Gastroesophageal sphincter (tissue), 4 donors: Measurements from ENCODE around the gene ARFGEF2. TPM values are rescaled to one million over a fixed set of nuclear protein-coding genes. Genes with fewer than 3 reads are reported as not detected.

ENCODE experiments used
- ATAC-seq: fragments of 150-250 bp; one replicate; pipeline ENCODE4 v1.9.1; 2016; ENCODE audit warnings: mild to moderate bottlenecking, moderate library complexity
- H3K27ac ChIP-seq, 4 donors: fragments of 200-600 bp; sonication (generic) in 3 of 4; 1 replicate in 3 of 4; 2 replicates in 1 of 4; pipeline ENCODE4 v1.5.1; 2016 to 2019
- H3K27me3 ChIP-seq: fragments of 200-600 bp; sonication (generic); one replicate; pipeline ENCODE4 v1.5.1; 2019
- H3K36me3 ChIP-seq, 2 donors: fragments of 200-600 bp; sonication (generic); one replicate each; pipeline ENCODE4 v1.5.1; 2019; ENCODE audit warnings: control low read depth in 1 of 2
- H3K4me1 ChIP-seq, 3 donors: fragments of 200-600 bp; sonication (generic); 1 replicate in 2 of 3; 2 replicates in 1 of 3; pipeline ENCODE4 v1.5.1; 2016 to 2019; ENCODE audit warnings: control low read depth in 2 of 3
- H3K4me3 ChIP-seq, 2 donors: fragments of 200-600 bp; sonication (generic); one replicate each; pipeline ENCODE4 v1.5.1; 2019; ENCODE audit warnings: mild to moderate bottlenecking in 1 of 2, moderate library complexity in 1 of 2
- H3K9me3 ChIP-seq, 3 donors: fragments of 200-600 bp; sonication (generic); one replicate each; pipeline ENCODE4 v1.5.1; 2017 to 2019; ENCODE audit warnings: control low read depth in 2 of 3
- CTCF ChIP-seq, 4 experiments: fragments of 200-600 bp in 2 of 4; fragments of 450-650 bp in 2 of 4; sonication (generic) in 1 of 4; IDR thresholded peaks; one replicate each; pipeline ENCODE4 v1.5.1; 2017 to 2019; ENCODE audit warnings: antibody characterized with exemption in 4 of 4, mild to moderate bottlenecking in 2 of 4, moderate library complexity in 2 of 4
- EP300 ChIP-seq: sonication (generic); formaldehyde crosslinking; IDR thresholded peaks from one replicate; pipeline ENCODE4 v1.6.1; 2017; ENCODE audit warnings: antibody characterized with exemption, mild to moderate bottlenecking
- POLR2A ChIP-seq, 2 donors: fragments of 450-650 bp; IDR thresholded peaks; one replicate each; pipeline ENCODE4 v1.6.1; 2017; ENCODE audit warnings: antibody characterized with exemption in 2 of 2, mild to moderate bottlenecking in 2 of 2, moderate library complexity in 1 of 2
- POLR2AphosphoS5 ChIP-seq: sonication (generic); formaldehyde crosslinking; IDR thresholded peaks from one replicate; pipeline ENCODE4 v1.6.1; 2017; ENCODE audit warnings: antibody characterized with exemption
- WGBS, 2 donors: methylation state at CpG; one replicate each; pipeline ENCODE4 v1.1.5; 2018; ENCODE audit warnings: low coverage in 1 of 2; 5-methylcytosine and 5-hydroxymethylcytosine counted together
- total RNA-seq, 4 donors: library from RNA; depleted of rRNA; stranded (reverse); fragments of >200 nt; gene quantifications; one replicate each; pipeline ENCODE4 v1.1.0, GENCODE V29; 2016

ARFGEF2 gene
- total RNA-seq, 4 donors from 2014 or later, result 42.6 to 101 (median 51.3) TPM

GRCh38 chr20:49029203-49029602 is 107.7 kb downstream of the ARFGEF2 start:
- peaks cover 0 to 32% (median 0%) of the 10 kb centered on the region in 3 donors for H3K4me1 ChIP-seq
- H3K36me3 ChIP-seq, result peaks cover 0 to 87% of the 10 kb centered on the region in 2 donors
- H3K9me3 ChIP-seq, result no peaks in the 10 kb centered on the region
- peak; percentile 77 for ATAC-seq
- H3K4me3 ChIP-seq, result no peak overlapping the region
- H3K27ac ChIP-seq, result peak overlapping the region; percentile 45 to 76 (median 60)
- no peaks in the 10 kb centered on the region for H3K27me3 ChIP-seq
- TF ChIP-seq POLR2A (IDR thresholded peaks at IDR 0.05) (no peak), POLR2AphosphoS5 (peak; percentile 18)
- 21 to 57% methylated on average over 1 of the region's 1 CpG for WGBS, 2 donors

GRCh38 chr20:49030954-49031619 is 109.6 kb downstream of the ARFGEF2 start:
- TF ChIP-seq POLR2AphosphoS5 (peak; percentile 20), CTCF (IDR thresholded peaks at IDR 0.05) (no peak), EP300 (no peak), POLR2A (IDR thresholded peaks at IDR 0.05) (no peak)
- peak; percentile 71 for ATAC-seq
- Histone ChIP-seq H3K4me1 (peaks cover 0 to 32% (median 0%) of the 10 kb centered on the region in 3 donors), H3K27ac (peak overlapping the region in 3 of 4 donors; percentile 26 to 68 (median 42)), H3K9me3 (no peaks in the 10 kb centered on the region), H3K27me3 (no peaks in the 10 kb centered on the region), H3K4me3 (no peak overlapping the region), H3K36me3 (peaks cover 0 to 87% of the 10 kb centered on the region in 2 donors)
- 9 to 60% methylated on average over 1 of the region's 6 CpGs for WGBS, 2 donors

GRCh38 chr20:49032455-49032854 is 110.9 kb downstream of the ARFGEF2 start:
- 80 to 95% methylated on average over 1 to 8 of the region's 8 CpGs for WGBS, 2 donors
- Histone ChIP-seq H3K4me1 (peaks cover 0 to 32% (median 0%) of the 10 kb centered on the region in 3 donors), H3K36me3 (peaks cover 0 to 80% of the 10 kb centered on the region in 2 donors), H3K27me3 (no peaks in the 10 kb centered on the region), H3K9me3 (no peaks in the 10 kb centered on the region), H3K27ac (no peak overlapping the region), H3K4me3 (no peak overlapping the region)
- TF ChIP-seq EP300 (no peak), POLR2AphosphoS5 (no peak), POLR2A (IDR thresholded peaks at IDR 0.05) (no peak), CTCF (IDR thresholded peaks at IDR 0.05) (no peak)
- ATAC-seq, result no peak

- H3K36me3 ChIP-seq, result peaks cover 0 to 63% of the 10 kb centered on the region in 2 donors
- H3K9me3 ChIP-seq, result no peaks in the 10 kb centered on the region
- H3K27me3 ChIP-seq, result no peaks in the 10 kb centered on the region
- 90 to 94% methylated on average over 4 to 5 of the region's 7 CpGs for WGBS, 2 donors
- H3K4me1 ChIP-seq, result peaks cover 0 to 21% (median 0%) of the 10 kb centered on the region in 3 donors
- no peak overlapping the region for H3K4me3 ChIP-seq
- no peak overlapping the region for H3K27ac ChIP-seq
- no peak for TF ChIP-seq POLR2AphosphoS5
- no peak for ATAC-seq
Measured at GRCh38 chr20:49034070-49034732, 112.7 kb downstream of the ARFGEF2 start.

- Histone ChIP-seq H3K4me3 (no peak overlapping the region), H3K27me3 (no peaks in the 10 kb centered on the region), H3K9me3 (no peaks in the 10 kb centered on the region), H3K36me3 (peaks cover 0 to 38% of the 10 kb centered on the region in 2 donors), H3K27ac (no peak overlapping the region), H3K4me1 (no peaks in the 10 kb centered on the region)
- 74 to 88% methylated on average over 2 to 3 of the region's 3 CpGs for WGBS, 2 donors
- ATAC-seq, result no peak
- TF ChIP-seq POLR2A (IDR thresholded peaks at IDR 0.05) (no peak), EP300 (no peak), CTCF (IDR thresholded peaks at IDR 0.05) (no peak), POLR2AphosphoS5 (no peak)
Measured at GRCh38 chr20:49037962-49038387, 116.5 kb downstream of the ARFGEF2 start.

- TF ChIP-seq EP300, result no peak
- no peak for TF ChIP-seq POLR2A (IDR thresholded peaks at IDR 0.05)
- TF ChIP-seq POLR2AphosphoS5, result no peak
- no peak for TF ChIP-seq CTCF (IDR thresholded peaks at IDR 0.05)
- H3K9me3 ChIP-seq, result no peaks in the 10 kb centered on the region
- peaks cover 0 to 19% of the 10 kb centered on the region in 2 donors for H3K36me3 ChIP-seq
- H3K4me3 ChIP-seq, result no peak overlapping the region
- WGBS, 2 donors, result 70 to 100% methylated on average over 1 to 5 of the region's 5 CpGs
- H3K4me1 ChIP-seq, result no peaks in the 10 kb centered on the region
- H3K27ac ChIP-seq, result no peak overlapping the region
- no peaks in the 10 kb centered on the region for H3K27me3 ChIP-seq
- ATAC-seq, result no peak
Measured at GRCh38 chr20:49039854-49040253, 118.3 kb downstream of the ARFGEF2 start.
